SKM-1 treated with dmso at 0.1 percent for 144 hours (cell line): ENCODE results near the gene SUPT4H1.

Experiments
- DNase-seq: peaks from one replicate; lab custom pipeline; 2025; ENCODE audit not compliant: unreplicated experiment; lab: John Stamatoyannopoulos, UW

SUPT4H1 gene

DNA sequence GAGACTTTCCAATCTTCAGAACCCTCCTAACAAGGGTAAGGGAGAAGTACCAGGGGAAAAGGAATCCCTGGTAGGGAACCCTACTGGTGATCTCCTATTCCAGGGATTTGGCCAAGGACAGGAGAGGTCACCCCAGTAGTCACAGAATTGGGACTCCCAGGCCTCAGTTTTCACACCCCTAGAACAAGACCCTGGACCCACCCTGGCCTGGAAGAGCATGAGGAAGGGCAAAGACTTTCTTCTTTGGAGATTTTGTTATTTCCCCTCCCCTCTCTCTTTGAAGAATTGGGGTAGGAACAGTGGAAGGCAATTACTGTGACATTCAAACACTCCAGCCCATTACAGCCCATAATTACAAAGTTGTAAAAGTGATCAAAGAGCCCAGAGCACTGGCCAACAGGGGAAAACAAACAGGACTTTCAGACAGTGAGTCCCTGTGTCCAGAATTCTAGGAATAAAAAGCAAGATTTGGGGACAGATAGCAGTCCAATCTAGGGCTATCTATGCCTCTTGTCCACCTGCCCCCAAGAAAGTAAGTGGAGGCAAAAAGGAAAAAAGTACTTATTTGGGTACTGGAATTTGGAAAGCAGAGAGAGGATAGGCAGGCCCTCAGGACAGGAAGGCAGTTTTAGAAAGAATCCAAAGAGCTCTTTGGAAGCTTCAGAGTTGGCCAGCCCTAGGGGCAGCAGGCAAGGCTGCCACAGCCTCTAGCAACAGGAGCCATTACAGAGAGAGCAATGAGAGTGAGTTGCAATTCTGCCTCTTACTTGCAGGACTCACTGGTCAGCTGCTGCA is 13.4 kb upstream of the SUPT4H1 start:
- no peak for DNase-seq

DNA sequence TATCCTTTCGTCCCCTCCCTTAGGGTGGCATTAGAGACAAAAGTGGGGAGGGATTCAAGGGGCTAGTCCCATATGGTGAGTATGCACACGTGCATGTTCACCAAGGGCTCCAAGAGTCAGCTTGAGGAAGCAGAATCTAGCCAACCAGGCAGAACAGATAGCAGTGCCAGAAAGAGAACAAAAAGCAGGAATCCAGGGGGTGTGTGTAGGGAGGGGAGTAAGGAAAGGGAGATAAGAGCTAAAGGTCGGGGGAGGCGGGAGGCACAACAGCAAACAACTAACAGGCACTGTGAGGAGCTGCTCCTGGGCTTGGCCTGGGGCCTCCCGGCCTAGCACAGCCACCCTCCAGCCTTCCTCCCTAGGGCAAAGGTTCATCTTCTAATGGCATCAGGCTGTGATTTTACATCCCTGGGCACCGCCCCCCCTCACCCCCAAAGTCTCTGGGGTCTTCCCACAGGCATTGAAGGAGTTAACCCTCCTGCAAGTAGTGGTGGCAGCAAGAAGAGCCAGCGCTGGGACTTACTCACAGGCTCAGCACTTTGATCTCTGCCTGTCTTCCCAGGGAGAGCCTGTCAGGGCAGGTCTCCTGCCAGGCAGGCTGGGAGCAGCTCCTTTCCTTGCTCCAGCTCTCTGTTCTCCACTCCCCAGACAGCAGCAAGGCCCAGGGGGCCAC is 12.4 kb upstream of the SUPT4H1 start:
- no peak for DNase-seq

DNA sequence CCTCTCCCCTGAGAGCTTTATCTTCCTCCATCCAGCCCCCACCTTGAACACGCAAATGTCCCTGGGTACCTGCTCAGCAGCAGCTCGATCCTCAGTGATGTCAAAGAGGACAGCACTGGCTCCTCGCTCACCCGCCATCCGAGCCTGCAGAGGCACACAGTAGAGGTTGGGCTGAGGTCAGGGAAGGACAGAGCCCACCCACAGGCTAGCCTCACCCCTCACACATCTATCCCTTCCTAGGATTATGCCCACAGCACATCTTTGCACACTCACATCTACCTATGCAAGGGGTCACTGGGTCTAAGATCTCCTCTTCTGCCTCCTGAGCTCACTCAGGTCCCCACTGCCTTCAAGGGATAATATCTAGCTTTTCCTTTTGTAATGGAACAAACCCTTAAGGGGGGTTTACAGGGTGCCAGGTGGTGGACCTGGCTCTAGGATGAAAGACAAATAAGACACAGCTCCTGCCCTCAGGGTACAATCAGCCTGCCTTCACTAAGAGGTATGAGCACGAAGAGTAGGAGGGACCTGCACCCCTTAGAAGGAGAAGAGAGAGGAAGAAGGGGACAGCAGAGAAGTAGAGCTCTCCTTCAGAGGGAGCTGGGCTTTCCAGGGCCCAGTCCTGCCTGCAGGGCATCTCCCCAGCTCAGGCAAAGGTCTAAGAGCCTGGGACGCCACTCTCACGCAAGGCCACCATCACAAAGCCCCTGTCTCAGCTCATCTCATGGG is 11.6 kb upstream of the SUPT4H1 start:
- no peak for DNase-seq

DNA sequence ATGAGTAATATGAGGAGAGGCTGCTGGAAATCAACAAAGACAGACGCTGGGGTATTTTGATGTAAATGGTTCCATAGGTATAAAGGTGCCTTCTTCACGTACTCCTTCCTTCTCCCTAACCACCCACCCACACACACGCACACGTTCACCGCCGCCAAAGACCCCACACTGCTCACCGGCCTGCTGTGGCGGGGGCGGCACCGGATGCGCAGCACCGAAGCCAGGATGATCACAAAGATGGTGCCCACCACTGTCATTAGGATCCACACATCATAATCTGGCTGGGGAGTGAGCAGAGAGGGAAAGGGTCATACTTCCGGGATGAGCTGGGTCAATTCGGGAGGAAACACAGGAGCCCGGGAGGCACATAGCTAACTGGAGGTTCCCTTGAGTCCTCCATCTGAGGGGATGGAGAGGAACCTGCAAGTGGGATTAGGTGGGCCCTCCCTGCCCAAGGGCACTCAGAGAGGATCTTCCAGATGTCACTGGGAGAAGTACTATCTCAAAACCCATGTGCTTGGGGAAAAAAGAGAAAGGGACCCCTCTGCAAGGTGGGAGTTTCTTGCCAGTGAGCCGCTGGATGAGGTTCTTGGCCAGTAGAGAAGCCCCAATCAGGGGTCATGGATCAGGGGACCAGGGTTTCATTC is 10.5 kb upstream of the SUPT4H1 start:
- DNase-seq: no peak

DNA sequence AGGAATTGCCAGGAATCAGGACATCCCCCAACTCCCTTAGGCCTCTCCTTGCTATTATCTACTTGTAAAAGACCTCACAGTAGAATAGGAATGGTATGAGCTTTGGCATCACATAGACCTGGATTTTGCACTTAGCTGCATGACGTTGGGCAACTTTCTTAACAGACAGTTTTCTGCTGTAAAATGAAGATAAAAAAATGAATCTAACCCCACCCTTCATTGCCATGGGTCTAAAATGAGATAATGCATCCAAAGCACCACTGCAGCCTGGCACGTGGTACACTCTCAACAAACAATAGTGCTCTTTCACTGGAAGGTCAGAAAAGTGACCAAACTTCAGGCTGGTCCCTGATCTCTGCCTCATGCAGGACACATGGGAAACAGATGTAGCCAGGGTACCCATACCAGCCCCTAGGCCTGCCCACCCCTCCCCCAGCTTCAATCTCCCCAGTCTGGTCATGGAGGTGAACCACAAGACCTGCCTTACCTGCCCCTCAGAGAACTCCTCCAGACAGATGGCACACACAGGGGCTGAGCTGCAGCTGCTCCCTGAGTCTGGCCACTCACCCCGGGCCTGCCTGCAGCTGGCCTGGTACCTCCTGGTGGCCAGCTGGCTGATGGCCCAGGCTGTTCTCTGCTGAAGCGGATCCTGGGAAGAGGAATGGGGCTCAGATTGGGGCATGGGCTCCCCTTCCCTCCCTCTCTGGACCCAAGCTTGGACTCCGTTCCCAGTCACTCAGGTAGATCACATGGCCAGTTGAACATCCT is 8.5 kb upstream of the SUPT4H1 start:
- DNase-seq: no peak

DNA sequence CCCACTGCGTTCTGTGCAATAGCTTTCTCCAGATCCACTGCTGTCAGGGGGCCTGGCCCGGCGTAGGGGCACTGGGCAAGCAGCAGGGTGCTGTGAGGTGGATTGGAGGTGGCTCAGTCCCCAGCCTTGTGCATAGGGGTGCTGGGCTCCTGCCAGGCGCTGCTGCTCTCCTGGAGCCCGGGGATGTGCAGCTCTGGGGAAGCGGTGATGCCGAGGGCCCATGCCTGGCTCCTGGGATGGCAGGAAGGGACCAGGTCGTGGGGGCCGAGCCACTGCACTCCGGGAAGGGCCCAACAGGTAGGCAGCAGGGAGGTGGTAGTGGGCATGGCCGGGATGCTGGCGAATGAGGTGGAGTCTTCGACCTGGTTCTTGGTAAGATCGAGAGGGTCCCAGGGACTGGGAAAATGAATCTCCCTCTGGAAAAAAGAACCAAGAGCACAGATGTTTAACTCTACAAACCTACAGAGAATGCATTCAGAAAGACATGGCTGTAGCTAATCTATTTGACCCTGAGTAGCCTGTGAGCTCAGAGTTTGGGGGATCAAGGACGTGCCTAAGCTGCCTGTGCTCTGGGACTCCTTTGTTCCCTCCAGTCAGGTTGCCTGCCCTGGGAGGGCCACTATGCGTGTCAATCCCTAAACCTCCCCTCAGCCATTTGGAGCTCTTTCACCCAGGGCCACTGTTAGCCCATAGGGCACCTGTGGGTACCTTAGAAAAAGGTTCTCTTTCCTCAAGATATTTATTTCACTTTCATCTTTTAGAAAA is 6.6 kb upstream of the SUPT4H1 start:
- DNase-seq: no peak

DNA sequence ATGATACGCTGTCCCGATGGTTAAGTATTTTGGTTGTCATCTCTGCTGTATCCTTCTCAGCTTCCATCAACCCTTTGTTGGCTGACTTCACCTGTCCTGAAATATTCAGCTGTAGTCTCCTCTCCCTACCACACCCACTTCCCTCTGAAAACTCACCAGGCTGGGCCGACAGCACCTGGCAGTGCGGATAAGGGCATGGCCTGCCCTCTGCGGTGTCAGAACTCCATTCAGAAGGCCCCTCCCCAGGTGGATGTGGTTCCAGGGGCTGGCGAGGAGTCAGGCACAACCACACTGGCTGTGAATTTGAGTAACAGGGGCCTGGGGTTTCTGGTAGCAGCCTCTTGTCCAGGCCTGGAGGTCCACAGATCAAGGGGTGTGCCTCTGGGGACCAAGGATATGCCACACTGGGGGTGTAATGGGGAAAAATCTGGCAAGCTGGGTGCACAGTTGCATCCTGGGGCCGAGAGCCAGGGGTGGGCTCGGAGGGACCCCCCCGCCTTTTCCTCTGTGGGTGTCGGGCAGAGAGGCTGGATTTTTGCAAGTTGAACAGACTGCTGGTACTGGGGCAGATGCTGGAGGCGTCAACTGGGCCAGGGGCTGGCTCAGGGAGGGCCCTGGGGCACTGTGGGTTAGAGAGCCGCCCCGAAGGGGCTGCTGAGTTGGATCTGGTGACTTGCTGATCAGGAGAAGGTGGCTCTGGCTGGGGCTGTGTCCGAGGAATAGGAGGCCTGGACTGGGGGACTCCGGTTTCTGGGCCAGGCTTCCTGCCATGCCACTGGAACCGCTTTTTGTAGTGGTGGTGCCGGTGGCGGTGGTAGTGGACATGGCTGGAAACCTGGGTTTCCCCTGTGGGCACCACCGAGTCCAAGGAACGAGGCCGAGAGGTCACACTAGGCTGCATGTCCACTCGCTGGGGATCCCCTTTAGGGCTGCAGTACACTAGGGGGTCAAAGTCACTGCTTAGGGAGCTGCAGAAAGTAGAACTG is 5.6 kb upstream of the SUPT4H1 start:
- no peak for DNase-seq

DNA sequence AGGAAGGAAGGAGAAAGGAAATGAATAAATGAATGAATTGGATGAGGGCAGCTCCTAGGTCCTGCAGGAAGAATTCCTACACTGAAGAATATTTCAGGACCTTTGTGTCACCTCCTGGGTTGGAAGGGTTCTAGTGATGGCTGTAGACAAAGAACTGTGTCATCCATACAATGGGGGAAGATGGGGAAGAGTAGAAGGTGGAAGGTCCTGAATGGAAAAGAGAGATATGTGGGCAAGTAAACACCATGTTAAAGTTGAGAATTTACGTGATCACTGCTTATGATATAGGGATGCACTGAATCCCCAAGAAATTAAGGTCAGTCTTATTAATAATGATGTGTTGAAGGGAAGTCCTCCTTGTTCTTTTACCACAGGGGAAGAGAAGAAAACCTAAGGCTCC is 4.2 kb upstream of the SUPT4H1 start:
- no peak for DNase-seq

DNA sequence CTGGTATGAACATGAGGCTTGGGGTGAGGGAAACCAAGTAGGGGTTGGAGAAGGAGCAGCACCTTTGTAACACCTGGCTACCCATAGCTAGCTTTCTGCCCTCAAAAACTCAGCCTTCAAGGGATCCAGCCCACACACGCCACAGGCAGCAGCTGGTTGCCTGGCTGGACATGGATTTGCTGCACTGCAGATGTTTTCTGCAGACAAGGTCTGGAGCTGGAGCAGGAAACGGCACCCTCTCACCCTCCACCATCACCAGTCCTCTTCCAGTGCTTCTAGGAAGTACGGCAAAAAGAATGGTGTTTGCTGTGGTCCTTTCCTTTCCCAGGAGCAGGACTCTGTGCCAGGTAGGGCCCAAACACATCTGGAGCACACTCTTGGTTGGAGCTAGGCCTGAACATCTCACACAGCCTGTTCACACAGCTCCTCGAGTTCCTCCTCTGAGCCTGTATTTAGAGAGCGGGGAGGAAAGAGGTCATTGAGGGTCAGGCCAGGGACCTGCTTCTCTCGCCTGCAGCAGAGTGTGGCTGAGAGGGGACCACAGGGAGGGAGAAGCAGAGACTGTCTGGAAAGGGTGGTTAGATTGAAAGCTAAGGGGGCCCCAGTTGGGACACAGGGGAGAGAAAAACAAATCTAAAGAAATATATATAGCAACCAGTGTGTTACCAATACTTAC is 2.7 kb upstream of the SUPT4H1 start:
- DNase-seq: no peak

DNA sequence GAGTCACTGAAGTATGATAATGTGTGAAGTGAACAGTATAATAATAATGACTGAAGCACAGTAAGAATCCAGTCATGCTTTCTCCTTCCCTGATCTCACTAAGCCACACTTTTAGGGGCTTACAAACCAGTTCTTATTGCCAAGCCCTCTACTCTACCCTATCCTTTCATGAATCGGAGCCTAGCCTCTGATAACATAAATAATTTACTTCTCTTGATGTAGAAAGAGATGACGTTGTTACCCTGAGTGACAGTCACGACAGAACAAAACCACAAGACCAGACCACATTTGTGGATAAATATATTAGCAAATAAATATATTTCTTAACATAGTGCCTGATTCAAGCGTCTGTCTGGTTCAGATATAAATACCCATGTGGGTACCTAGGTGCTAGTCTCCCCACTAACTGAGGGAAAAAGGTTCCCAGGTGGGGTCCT is 1.4 kb upstream of the SUPT4H1 start:
- no peak for DNase-seq

DNA sequence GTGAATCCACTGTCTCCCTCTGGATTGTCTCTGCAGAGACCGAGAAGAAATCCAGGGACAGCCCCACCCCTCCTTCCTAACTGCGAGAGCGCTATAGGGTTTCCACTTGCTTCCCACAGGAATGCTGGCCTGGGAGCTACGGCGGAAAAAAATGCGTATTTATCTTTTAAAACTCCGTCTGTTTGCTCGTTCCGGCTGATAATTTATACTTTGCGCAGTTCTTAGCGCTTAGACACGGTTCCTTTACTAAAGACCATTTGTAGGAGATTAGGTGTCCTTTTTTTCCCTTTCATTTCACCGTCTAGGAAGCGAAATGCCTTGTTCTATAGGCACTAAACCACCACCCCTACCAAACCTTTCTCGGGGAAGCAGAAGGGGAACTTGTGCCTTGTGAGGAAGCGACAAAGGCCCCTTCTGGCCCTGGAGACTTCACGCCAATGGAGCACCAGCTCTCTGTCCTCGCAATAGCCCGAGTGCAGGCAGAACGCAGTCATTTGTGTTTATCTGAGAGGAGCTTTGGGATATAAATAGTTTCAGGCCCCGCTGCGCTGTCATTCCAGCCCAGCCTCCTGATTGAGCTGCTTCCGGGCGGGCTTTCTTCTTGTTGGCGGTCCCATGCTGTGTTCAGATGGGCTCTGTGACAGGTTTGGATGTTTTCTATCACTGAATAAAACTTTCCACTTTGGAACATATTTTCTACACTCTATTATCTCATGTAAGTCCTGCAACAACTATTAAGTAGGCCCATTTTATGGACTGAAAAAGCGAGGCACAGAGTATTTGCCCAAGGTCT is 791 bp upstream of the SUPT4H1 start:
- DNase-seq: peak; percentile 56

DNA sequence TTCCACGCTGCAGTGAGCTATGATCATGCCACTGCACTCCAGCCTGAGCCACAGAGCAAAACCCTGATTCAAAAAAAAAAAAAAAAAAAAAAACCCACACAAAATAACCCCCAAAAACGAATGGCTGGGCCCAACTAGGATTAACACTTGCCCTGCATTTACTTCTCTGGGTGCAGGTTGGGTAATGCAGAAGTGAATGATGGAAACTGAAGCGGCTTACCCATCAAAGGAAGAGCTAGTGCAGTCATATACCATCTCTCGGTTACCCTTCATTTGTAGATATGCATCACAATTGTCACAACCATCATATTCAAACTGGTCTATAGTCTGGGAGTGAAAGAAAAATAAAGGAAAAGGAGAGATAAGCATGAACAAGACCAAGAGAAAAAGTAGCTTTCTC is 819 bp downstream of the SUPT4H1 start:
- DNase-seq: no peak

DNA sequence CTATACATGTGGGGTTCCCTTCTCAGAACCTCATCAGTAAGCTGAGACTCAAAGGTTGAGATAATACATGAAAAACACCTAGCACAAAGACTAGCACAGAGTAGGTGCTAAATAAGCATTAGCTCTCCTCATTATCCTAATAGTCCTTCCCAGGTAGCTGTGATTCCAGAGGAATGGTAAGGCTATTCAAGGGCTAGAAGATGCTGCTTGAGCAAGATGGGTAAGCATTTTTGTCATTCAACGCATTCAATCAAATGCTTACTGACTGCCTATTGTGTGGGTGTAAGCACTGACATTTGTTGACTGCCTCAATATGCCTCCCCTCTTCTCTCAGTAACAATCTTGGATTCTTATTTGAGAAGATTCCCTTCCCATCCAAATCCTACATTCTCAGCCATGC is 4.0 kb downstream of the SUPT4H1 start:
- DNase-seq: no peak

DNA sequence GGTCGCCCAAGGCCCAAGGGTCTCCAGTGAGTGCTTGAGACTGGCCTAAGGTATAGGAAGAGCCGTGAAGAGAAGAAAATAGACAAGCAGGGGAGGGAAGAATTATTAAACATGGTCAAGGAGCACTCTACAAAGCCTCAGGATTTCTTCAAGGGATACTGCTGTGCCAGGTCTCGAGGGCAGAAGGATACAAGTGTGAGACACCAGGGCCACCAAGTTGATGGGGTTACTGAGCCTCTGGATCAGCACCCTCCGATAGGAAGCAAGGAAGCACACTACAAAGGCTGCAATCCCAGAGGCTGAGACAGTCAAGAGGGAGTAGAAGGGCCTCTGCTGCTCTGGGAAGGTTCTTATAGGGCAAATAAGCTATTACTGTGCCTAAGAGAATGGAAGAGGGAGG is 6.5 kb downstream of the SUPT4H1 start:
- DNase-seq: no peak

DNA sequence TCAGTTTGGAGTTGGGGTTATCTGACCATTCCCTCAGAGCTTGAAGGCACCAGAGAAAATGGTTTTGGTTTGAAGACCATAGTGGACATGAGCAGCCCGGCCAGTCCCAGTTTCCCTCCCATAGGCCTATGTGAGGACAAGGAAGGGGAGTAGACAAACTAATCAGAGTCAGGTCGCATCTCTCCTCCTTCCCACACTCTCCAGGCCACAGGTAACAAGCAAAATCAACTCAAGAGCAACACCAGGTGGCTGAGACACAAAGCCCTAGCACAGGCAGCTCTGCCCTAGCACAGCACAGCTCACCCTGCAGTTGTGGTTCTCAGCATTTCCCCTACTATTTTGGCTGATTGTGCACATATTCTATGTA is 7.2 kb downstream of the SUPT4H1 start:
- DNase-seq: no peak

DNA sequence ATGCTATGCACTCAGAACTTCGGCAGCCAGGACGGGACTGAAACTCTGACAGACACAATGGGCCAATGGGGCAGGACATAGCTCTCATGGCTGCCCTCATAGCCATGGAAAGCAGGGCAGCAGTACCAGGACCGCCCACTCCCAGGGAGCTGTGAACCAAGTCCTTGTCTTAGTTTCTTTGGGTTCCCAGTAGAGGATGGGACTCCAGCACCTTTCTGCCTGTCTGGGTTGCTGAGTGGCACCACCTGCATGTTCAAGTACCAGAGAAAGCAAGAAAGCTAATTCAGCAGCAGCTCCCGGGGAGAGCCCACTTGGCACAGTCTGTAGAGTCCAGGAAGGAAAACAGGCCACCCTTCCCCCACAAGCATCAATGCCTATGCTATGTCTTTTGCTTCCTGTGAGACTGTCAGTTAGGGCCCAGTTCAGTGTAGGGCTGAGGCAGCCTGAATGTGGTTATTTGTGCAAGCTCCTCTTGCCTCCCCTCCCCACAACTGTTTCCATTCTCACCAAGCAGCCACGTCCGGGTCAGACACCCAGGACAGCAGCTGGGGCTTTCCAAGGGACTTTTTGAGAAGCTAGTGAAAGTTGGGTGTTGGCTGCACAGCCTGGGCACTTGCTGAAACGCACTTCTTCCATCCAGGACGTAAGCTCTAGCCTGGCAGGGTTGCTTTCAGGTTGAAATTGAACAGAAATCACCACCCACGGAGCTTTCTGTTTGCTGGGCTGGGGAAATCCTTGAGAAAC is 7.8 kb downstream of the SUPT4H1 start:
- peak; percentile 85 for DNase-seq

DNA sequence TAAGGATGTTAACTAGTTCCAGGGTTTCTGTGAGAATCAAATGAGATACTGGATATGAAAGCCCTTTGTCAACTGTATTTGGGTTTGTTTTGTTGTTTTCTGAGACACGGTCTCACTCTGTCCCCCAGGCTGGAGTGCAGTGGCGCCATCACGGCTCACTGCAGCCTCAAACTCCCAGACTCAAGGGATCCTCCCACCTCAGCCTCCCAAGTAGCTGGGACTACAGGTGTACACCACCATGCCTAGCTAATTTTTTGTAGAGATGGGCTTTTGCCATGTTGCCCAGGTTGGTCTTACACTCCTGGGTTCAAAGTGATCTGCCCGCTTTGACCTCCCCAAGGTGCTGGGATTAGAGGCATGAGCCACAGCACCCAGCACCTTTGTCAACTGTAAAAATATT is 8.9 kb downstream of the SUPT4H1 start:
- DNase-seq: no peak
